Adrenal gland (tissue), 12 donors: ENCODE data around the gene PABPC3. TPM values are rescaled to one million over a fixed set of nuclear protein-coding genes. Genes with fewer than 3 reads are reported as not detected.

ENCODE experiments used
- DNase-seq, 7 donors: peaks; one replicate each; pipeline ENCODE4 v3.0.0-alpha.2; 2019 to 2020
- H3K27ac ChIP-seq, 5 donors: fragments of 200-600 bp; sonication (generic) in 4 of 5; 1 replicate in 3 of 5; 2 replicates in 2 of 5; pipeline versions ENCODE4 v1.5.1 to v1.8.0; 2016 to 2020; ENCODE audit warnings: mild to moderate bottlenecking in 1 of 5
- H3K27me3 ChIP-seq: fragments of 200-600 bp; 2 replicates; pipeline ENCODE4 v1.8.0; 2021
- H3K36me3 ChIP-seq, 2 donors: fragments of 200-600 bp; replicated peaks in 1 of 2; 1 replicate in 1 of 2; 2 replicates in 1 of 2; pipeline versions ENCODE4 v1.5.1 to v1.8.0; 2018 to 2022
- H3K4me1 ChIP-seq, 2 donors: fragments of 200-600 bp; replicated peaks in 1 of 2; 1 replicate in 1 of 2; 2 replicates in 1 of 2; pipeline versions ENCODE4 v1.5.1 to v1.8.0; 2018 to 2021
- H3K4me3 ChIP-seq, 4 donors: fragments of 200-600 bp; sonication (generic) in 3 of 4; one replicate each; pipeline ENCODE4 v1.5.1; 2016 to 2018
- H3K9me3 ChIP-seq, 3 donors: fragments of 200-600 bp; sonication (generic) in 1 of 3; replicated peaks in 1 of 3; 1 replicate in 2 of 3; 2 replicates in 1 of 3; pipeline versions ENCODE4 v1.5.1 to v1.8.0; 2016 to 2021
- CTCF ChIP-seq, 6 experiments: fragments of 450-650 bp in 4 of 6; fragments of 200-600 bp in 2 of 6; sonication (generic) in 1 of 6; IDR thresholded peaks; 1 replicate in 5 of 6; 2 replicates in 1 of 6; pipeline versions ENCODE4 v1.5.1 to v1.8.0; 2016 to 2021; ENCODE audit warnings: antibody characterized with exemption in 6 of 6, mild to moderate bottlenecking in 2 of 6, moderate library complexity in 1 of 6
- POLR2A ChIP-seq, 2 donors: fragments of 450-650 bp; IDR thresholded peaks; one replicate each; pipeline ENCODE4 v1.6.1; 2017; ENCODE audit warnings: antibody characterized with exemption in 2 of 2, mild to moderate bottlenecking in 2 of 2, moderate library complexity in 1 of 2
- WGBS, 4 donors: extraction: QIAGEN DNeasy Blood & Tissue Kit in 2 of 4; methylation state at CpG; one replicate each; pipeline versions ENCODE4 v1.1.5 to v1.1.7; 2013 to 2017; 5-methylcytosine and 5-hydroxymethylcytosine counted together
- intact Hi-C, 2 donors: fragments of 100-400 bp; cut with DNase I; formaldehyde crosslinking; loops; one replicate each; pipeline versions ENCODE4 v1.14.1 to v1.15.0; 2022 to 2023
- polyA plus RNA-seq, 3 donors: library from polyadenylated mRNA; stranded (reverse); fragments of 200-250 nt in 2 of 3; fragments of 350-450 nt in 1 of 3; fragmentation: Illumina TruSeq in 1 of 3; extraction: RNeasy Lipid Tissue Mini Kit (QIAGEN cat#74804) in 1 of 3; gene quantifications; one replicate each; pipeline ENCODE4 v1.2.3, GENCODE V29; 2013 to 2014
- total RNA-seq, 9 donors: library from RNA; depleted of rRNA in 4 of 9; stranded (reverse); fragments of >200 nt in 4 of 9; fragments of 120-200 nt in 1 of 9; fragmentation: NEBNext Ultra II Directional in 1 of 9; extraction: Animal tissue kit (Norgen Biotek cat#: 25700) in 1 of 9; gene quantifications; one replicate each; pipeline versions ENCODE4 v1.1.0 to v1.2.4, GENCODE V29; 2013 to 2023
- donor health status: healthy with polysubstance abuse.
- donor health status: Bipolar disorder and iron deficiency.
- donor health status: DM: yes; HTN: yes; CAD: no.
- donor health status: DM: no; HTN: no; CAD: no.
- donor health status: DM: no; HTN: no; CAD: no.
- donor health status: DM: yes; HTN: yes; CAD: no.

The PABPC3 gene
- total and polyA plus RNA-seq, 12 donors = 0.06 to 0.38 (median 0.13) TPM; not detected in 5

GRCh38 chr13:25135896-25136295 lies 40.0 kb downstream of the PABPC3 start:
- no peak for TF ChIP-seq CTCF (IDR thresholded peaks at IDR 0.05)
- no peak for TF ChIP-seq POLR2A (IDR thresholded peaks at IDR 0.05)
- Histone ChIP-seq H3K27me3 (peaks cover 13% of the 10 kb centered on the region), H3K36me3 (no peaks in the 10 kb centered on the region), H3K9me3 (no peaks in the 10 kb centered on the region), H3K4me3 (no peak overlapping the region), H3K4me1 (no peaks in the 10 kb centered on the region), H3K27ac (no peak overlapping the region)
- WGBS, 4 donors = 61 to 78% (median 65%) methylated on average over 4 of the region's 4 CpGs
- DNase-seq = no peak
- intact Hi-C loops = no loop called here

- H3K4me1 ChIP-seq = no peaks in the 10 kb centered on the region
- DNase-seq = no peak
- no peaks in the 10 kb centered on the region for H3K9me3 ChIP-seq
- H3K27ac ChIP-seq = no peak overlapping the region
- H3K36me3 ChIP-seq = no peaks in the 10 kb centered on the region
- TF ChIP-seq CTCF (IDR thresholded peaks at IDR 0.05) = no peak
- TF ChIP-seq POLR2A (IDR thresholded peaks at IDR 0.05) = no peak
- no peak overlapping the region for H3K4me3 ChIP-seq
- H3K27me3 ChIP-seq = peaks cover 16% of the 10 kb centered on the region
- 17 to 26% (median 22%) methylated on average over 15 of the region's 15 CpGs for WGBS, 4 donors
- intact Hi-C loops = no loop called here
These were observed 41.2 kb downstream of the PABPC3 start for GRCh38 chr13:25136880-25137787.

- Histone ChIP-seq H3K36me3 (no peaks in the 10 kb centered on the region), H3K27me3 (peaks cover 16% of the 10 kb centered on the region), H3K4me1 (no peaks in the 10 kb centered on the region), H3K9me3 (no peaks in the 10 kb centered on the region), H3K4me3 (no peak overlapping the region), H3K27ac (no peak overlapping the region)
- intact Hi-C loops = no loop called here
- WGBS, 4 donors = 58 to 76% (median 67%) methylated on average over 3 of the region's 3 CpGs
- DNase-seq = no peak
- TF ChIP-seq CTCF (IDR thresholded peaks at IDR 0.05) (no peak), POLR2A (IDR thresholded peaks at IDR 0.05) (no peak)
These were observed 41.8 kb downstream of the PABPC3 start for GRCh38 chr13:25137788-25138115.

GRCh38 chr13:25141042-25141441 lies 45.1 kb downstream of the PABPC3 start:
- DNase-seq = no peak
- no peak overlapping the region for H3K4me3 ChIP-seq
- no peaks in the 10 kb centered on the region for H3K9me3 ChIP-seq
- TF ChIP-seq POLR2A (IDR thresholded peaks at IDR 0.05) = no peak
- TF ChIP-seq CTCF (IDR thresholded peaks at IDR 0.05) = no peak
- peaks cover 2% of the 10 kb centered on the region for H3K27me3 ChIP-seq
- no peaks in the 10 kb centered on the region for H3K4me1 ChIP-seq
- intact Hi-C loops = no loop called here
- H3K36me3 ChIP-seq = no peaks in the 10 kb centered on the region
- H3K27ac ChIP-seq = no peak overlapping the region
- WGBS, 4 donors = 73 to 83% (median 80%) methylated on average over 5 of the region's 5 CpGs
